Esophagus squamous epithelium (tissue), 5 donors: ENCODE measurements around the gene BLOC1S2. TPM values are rescaled to one million over a fixed set of nuclear protein-coding genes. Genes with fewer than 3 reads are reported as not detected.
"Not testable (repeated sequence)": the region's sequence is repeated elsewhere in the genome, so short reads cannot be mapped to it uniquely, and the experiment has no call there.

Source experiments
- DNase-seq: peaks from one replicate; lab custom pipeline; 2025; lab: John Stamatoyannopoulos, UW
- H3K27ac ChIP-seq, 4 donors: fragments of 200-600 bp; sonication (generic); one replicate each; pipeline ENCODE4 v1.5.1; 2016 to 2019; ENCODE audit warnings: mild to moderate bottlenecking in 1 of 4
- H3K27me3 ChIP-seq, 4 donors: fragments of 200-600 bp; sonication (generic); 1 replicate in 3 of 4; 2 replicates in 1 of 4; pipeline versions ENCODE4 v1.5.1 to v1.6.0; 2017 to 2021; ENCODE audit warnings: antibody characterized with exemption in 1 of 4
- H3K36me3 ChIP-seq, 3 donors: fragments of 200-600 bp; sonication (generic); one replicate each; pipeline ENCODE4 v1.5.1; 2016 to 2019
- H3K4me1 ChIP-seq, 3 donors: fragments of 200-600 bp; sonication (generic); one replicate each; pipeline ENCODE4 v1.5.1; 2017 to 2019
- H3K4me3 ChIP-seq, 4 donors: fragments of 200-600 bp; sonication (generic); 1 replicate in 3 of 4; 2 replicates in 1 of 4; pipeline ENCODE4 v1.5.1; 2016 to 2019; ENCODE audit warnings: mild to moderate bottlenecking in 2 of 4, moderate library complexity in 1 of 4
- H3K9me3 ChIP-seq, 3 donors: fragments of 200-600 bp; sonication (generic); one replicate each; pipeline ENCODE4 v1.5.1; 2016 to 2019
- POLR2A ChIP-seq, 4 donors: fragments of 450-650 bp; IDR thresholded peaks; one replicate each; pipeline ENCODE4 v1.6.1; 2017; ENCODE audit warnings: antibody characterized with exemption in 4 of 4, mild to moderate bottlenecking in 4 of 4, moderate library complexity in 3 of 4
- WGBS, 2 donors: methylation state at CpG; one replicate each; pipeline ENCODE4 v1.1.5; 2018; 5-methylcytosine and 5-hydroxymethylcytosine counted together
- intact Hi-C: fragments of 100-400 bp; cut with DNase I; formaldehyde crosslinking; loops from one replicate; pipeline ENCODE4 v1.15.0; 2022
- total RNA-seq, 4 donors: library from RNA; depleted of rRNA; stranded (reverse); fragments of >200 nt; gene quantifications; one replicate each; pipeline ENCODE4 v1.1.0, GENCODE V29; 2016
- TF ChIP-seq, protein P1 (sequence below), 6 experiments: fragments of 450-650 bp in 4 of 6; fragments of 200-600 bp in 2 of 6; sonication (generic) in 2 of 6; IDR thresholded peaks; one replicate each; pipeline ENCODE4 v1.5.1; 2016 to 2019; ENCODE audit warnings: antibody characterized with exemption in 6 of 6, mild to moderate bottlenecking in 4 of 6, moderate library complexity in 4 of 6
- donor health status: DM: yes; HTN: yes; CAD: no.

BLOC1S2 gene
- total RNA-seq, 4 donors from 2014 or later: 38.3 to 73.1 (median 54.5) TPM

DNA sequence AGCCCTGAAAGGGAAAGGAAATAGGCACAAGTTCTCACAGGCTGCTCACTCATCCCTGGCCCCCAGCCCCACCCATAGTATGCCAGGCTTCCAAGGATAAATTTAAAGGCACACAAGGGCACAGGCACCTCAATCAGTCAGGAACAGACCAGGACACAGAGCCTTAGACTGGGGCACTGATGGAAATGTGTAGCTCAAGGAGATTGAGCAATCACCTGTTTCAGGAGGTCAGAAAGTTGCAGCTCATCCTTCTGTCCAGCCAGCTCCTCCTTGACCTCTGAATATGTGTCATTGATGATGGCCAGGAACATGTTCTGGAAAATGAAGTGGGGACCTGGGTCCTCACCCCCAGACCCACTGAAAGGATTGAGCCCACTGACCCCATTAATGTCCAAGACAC lies 6.6 kb upstream of the BLOC1S2 start:
- intact Hi-C loops: no loop called here
- Histone ChIP-seq H3K27ac (no peak overlapping the region), H3K9me3 (no peaks in the 10 kb centered on the region), H3K4me1 (no peaks in the 10 kb centered on the region), H3K4me3 (no peak overlapping the region), H3K36me3 (no peaks in the 10 kb centered on the region), H3K27me3 (peaks cover 0 to 34% (median 0%) of the 10 kb centered on the region in 4 donors)
- DNase-seq: no peak
- TF ChIP-seq POLR2A (IDR thresholded peaks at IDR 0.05): no peak
- TF ChIP-seq, protein P1, sequence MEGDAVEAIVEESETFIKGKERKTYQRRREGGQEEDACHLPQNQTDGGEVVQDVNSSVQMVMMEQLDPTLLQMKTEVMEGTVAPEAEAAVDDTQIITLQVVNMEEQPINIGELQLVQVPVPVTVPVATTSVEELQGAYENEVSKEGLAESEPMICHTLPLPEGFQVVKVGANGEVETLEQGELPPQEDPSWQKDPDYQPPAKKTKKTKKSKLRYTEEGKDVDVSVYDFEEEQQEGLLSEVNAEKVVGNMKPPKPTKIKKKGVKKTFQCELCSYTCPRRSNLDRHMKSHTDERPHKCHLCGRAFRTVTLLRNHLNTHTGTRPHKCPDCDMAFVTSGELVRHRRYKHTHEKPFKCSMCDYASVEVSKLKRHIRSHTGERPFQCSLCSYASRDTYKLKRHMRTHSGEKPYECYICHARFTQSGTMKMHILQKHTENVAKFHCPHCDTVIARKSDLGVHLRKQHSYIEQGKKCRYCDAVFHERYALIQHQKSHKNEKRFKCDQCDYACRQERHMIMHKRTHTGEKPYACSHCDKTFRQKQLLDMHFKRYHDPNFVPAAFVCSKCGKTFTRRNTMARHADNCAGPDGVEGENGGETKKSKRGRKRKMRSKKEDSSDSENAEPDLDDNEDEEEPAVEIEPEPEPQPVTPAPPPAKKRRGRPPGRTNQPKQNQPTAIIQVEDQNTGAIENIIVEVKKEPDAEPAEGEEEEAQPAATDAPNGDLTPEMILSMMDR (IDR thresholded peaks at IDR 0.05): no peak

DNA sequence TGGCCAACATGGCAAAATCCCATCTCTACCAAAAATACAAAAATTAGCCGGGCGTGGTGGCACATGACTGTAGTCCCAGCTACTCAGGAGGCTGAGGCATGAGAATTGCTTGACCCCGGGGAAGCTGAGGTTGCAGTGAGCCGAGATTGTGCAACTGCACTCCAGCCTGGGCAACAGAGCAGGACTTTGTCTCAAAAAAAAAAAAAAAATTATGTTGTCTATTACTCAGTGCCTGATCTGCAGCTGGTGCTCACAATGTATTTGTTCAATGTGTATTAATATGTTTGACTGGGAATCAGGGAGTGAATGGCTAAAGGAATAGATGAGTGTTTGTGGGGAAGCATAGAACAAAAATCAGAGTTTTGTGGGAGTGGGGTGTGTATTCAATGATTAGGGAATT lies 5.8 kb upstream of the BLOC1S2 start:
- intact Hi-C loops, H3K36me3 ChIP-seq, DNase-seq, H3K9me3 ChIP-seq, H3K27ac ChIP-seq, H3K4me1 ChIP-seq, H3K4me3 ChIP-seq: not testable (repeated sequence)
- peaks cover 0 to 32% (median 0%) of the 10 kb centered on the region in 4 donors for H3K27me3 ChIP-seq
- 73 to 78% methylated on average over 4 of the region's 4 CpGs for WGBS, 2 donors

DNA sequence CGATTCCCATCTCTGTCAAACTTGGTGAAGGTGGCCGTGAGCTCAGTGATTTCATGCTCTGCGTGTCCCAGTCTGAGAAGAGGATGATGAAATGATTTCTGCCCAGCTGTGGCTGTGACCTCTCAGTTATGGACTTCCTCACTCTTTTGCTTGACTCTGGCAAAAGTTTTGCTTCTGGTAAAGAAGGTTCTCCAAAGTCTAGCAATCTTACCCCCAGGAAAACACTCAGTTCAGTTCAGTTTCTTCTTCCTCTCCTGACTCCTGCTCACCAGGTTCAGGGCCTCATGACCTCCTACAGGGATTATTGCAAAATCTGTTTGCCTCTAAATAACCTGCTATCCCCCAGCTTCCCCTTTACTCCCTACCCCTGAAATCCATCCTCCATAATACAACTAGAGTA lies 4.9 kb upstream of the BLOC1S2 start:
- peaks cover 0 to 14% (median 8%) of the 10 kb centered on the region in 3 donors for H3K4me1 ChIP-seq
- H3K9me3 ChIP-seq: no peaks in the 10 kb centered on the region
- no peaks in the 10 kb centered on the region for H3K36me3 ChIP-seq
- no peak for DNase-seq
- intact Hi-C loops: no loop called here
- no peak overlapping the region for H3K4me3 ChIP-seq
- peak overlapping the region in 1 of 4 donors; percentile 14 for H3K27ac ChIP-seq
- H3K27me3 ChIP-seq: peaks cover 0 to 23% (median 0%) of the 10 kb centered on the region in 4 donors
- TF ChIP-seq POLR2A (IDR thresholded peaks at IDR 0.05): no peak
- TF ChIP-seq, protein P1 (IDR thresholded peaks at IDR 0.05): no peak
- 64 to 73% methylated on average over 2 to 3 of the region's 3 CpGs for WGBS, 2 donors

DNA sequence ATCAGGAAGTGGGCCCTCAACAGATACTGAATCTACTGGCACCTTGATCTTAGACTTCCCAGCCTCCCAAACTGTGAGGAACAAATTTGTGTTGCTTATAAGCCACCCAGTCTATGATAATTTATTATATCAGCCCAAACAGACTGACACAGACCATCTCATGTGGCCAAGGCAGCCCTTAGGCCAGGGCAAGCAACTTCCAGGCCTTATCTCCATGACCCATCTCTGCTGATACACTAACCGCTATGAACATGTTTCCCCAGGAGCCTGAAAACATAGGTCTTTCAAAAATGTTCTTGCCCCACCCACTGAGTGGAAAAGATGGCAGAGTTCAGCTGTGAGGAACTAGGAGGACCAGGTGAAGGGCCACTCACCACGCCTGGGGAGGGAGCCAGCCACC lies 3.2 kb upstream of the BLOC1S2 start:
- DNase-seq: no peak
- no peaks in the 10 kb centered on the region for H3K9me3 ChIP-seq
- no peak overlapping the region for H3K27ac ChIP-seq
- H3K4me1 ChIP-seq: peaks cover 5 to 28% (median 20%) of the 10 kb centered on the region in 3 donors
- TF ChIP-seq POLR2A (IDR thresholded peaks at IDR 0.05): no peak
- TF ChIP-seq, protein P1 (IDR thresholded peaks at IDR 0.05): no peak
- intact Hi-C loops: no loop called here
- H3K4me3 ChIP-seq: no peak overlapping the region
- H3K27me3 ChIP-seq: peaks cover 0 to 14% (median 0%) of the 10 kb centered on the region in 4 donors
- WGBS, 2 donors: 50 to 88% methylated on average over 1 to 2 of the region's 2 CpGs
- peaks cover 0 to 3% (median 0%) of the 10 kb centered on the region in 3 donors for H3K36me3 ChIP-seq

DNA sequence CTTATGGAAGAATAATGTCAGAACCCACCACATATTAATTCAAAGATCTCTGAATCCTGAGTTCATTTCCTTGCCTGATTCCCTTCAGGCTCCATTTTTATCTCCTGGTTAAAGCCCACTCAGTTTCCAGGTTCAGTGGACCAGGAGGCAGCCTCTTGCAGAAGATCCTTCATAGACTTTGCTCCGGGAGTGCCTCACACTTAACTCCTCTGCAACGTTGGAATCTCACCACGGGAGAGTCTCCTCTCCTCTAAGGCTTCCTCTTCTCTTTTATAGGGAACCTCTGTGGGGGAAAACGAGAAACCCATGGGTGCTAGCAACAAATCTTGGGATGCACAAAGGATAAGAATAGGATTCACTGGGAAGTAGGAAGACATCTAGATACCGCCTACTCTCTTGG lies 1.7 kb upstream of the BLOC1S2 start:
- Histone ChIP-seq H3K27me3 (peaks cover 0 to 4% (median 0%) of the 10 kb centered on the region in 4 donors), H3K36me3 (peaks cover 3 to 18% (median 7%) of the 10 kb centered on the region in 3 donors), H3K4me1 (peaks cover 5 to 42% (median 32%) of the 10 kb centered on the region in 3 donors), H3K4me3 (no peak overlapping the region), H3K27ac (no peak overlapping the region), H3K9me3 (no peaks in the 10 kb centered on the region)
- no peak for TF ChIP-seq POLR2A (IDR thresholded peaks at IDR 0.05)
- no peak for DNase-seq
- 72 to 80% methylated on average over 5 of the region's 5 CpGs for WGBS, 2 donors
- intact Hi-C loops: no loop called here

DNA sequence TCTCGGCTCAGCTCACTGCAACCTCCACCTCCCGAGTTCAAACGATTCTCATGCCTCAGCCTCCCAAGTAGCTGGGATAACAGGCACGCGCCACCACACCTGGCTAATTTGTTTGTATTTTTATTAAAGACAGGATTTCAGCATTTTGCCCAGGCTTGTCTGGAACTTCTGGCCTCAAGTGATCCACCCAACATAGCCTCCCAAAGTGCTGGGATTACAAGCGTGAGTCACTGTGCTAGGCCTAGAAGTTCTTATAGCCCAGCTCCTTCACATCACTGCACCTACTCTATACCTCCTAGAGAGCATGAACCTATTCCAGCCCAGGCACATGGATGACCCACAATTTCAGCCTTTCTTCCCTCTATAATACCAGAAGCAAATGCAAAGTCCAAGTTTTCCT lies 1.3 kb upstream of the BLOC1S2 start:
- TF ChIP-seq POLR2A (IDR thresholded peaks at IDR 0.05): no peak
- TF ChIP-seq, protein P1 (IDR thresholded peaks at IDR 0.05): no peak
- WGBS, 2 donors: 40 to 68% methylated on average over 6 of the region's 6 CpGs
- peak overlapping the region in 2 of 4 donors; percentile 94 to 98 for H3K27ac ChIP-seq
- H3K27me3 ChIP-seq: peaks cover 0 to under 1% (median 0%) of the 10 kb centered on the region in 4 donors
- peaks cover 5 to 47% (median 32%) of the 10 kb centered on the region in 3 donors for H3K4me1 ChIP-seq
- H3K4me3 ChIP-seq: no peak overlapping the region
- intact Hi-C loops: no loop called here
- peaks cover 3 to 22% (median 12%) of the 10 kb centered on the region in 3 donors for H3K36me3 ChIP-seq
- H3K9me3 ChIP-seq: no peaks in the 10 kb centered on the region
- DNase-seq: no peak

DNA sequence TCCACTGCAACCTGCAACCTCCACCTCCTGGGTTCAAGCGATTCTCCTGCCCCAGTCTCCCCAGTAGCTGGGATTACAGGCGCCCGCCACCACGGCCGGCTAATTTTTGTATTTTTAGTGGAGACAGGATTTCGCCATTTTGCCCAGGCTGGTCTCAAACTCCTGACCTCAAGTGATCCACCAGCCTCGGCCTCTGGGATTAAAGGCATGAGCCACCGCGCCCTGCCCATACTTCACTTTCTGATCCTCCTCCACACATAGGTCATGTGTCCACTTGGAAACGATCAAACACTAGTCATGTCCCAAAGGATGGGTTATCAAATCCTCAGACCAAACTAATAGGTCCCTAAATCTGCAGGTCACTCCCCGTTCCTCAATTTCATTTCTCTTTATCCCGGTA lies 1.2 kb downstream of the BLOC1S2 start:
- Histone ChIP-seq H3K4me3 (peak overlapping the region in 3 of 4 donors; percentile 86 to 98 (median 91)), H3K4me1 (peaks cover 5 to 52% (median 32%) of the 10 kb centered on the region in 3 donors), H3K36me3 (peaks cover 3 to 44% (median 22%) of the 10 kb centered on the region in 3 donors), H3K27ac (peak overlapping the region; percentile 94 to 98 (median 97))
- H3K27me3 ChIP-seq, DNase-seq, H3K9me3 ChIP-seq, intact Hi-C loops: not testable (repeated sequence)
- WGBS, 2 donors: 75 to 78% methylated on average over 12 of the region's 12 CpGs
